SU-DHL-6 (cell line): ENCODE measurements around the gene IQCN.

Source experiments
- H2AFZ ChIP-seq: fragments of 200-600 bp; sonication (generic); 2 replicates; pipeline ENCODE4 v1.6.1; 2014; ENCODE audit warnings: low read depth, mild to moderate bottlenecking, moderate library complexity, mixed read lengths, antibody characterized with exemption, low read length; ENCODE audit not compliant: severe bottlenecking
- H3F3A ChIP-seq: fragments of 200-600 bp; shearing (Covaris generic); 2 replicates; pipeline ENCODE4 v1.6.0; 2016; ENCODE audit warnings: antibody characterized with exemption, mild to moderate bottlenecking; ENCODE audit not compliant: insufficient read depth
- H3K27ac ChIP-seq: fragments of 200-600 bp; sonication (generic); 2 replicates; pipeline ENCODE4 v1.5.1; 2016; ENCODE audit warnings: low read depth, mild to moderate bottlenecking, low read length, moderate library complexity, mixed read lengths
- H3K27me3 ChIP-seq: fragments of 200-600 bp; sonication (generic), shearing (Covaris generic); 2 replicates; pipeline ENCODE4 v1.6.0; 2014; ENCODE audit warnings: mild to moderate bottlenecking, low read length
- H3K36me3 ChIP-seq: fragments of 200-600 bp; sonication (generic); 2 replicates; pipeline ENCODE4 v1.6.1; 2014; ENCODE audit warnings: mild to moderate bottlenecking, low read length, mixed read lengths
- H3K4me2 ChIP-seq: fragments of 300-600, 200-600 bp; shearing (Covaris generic), sonication (generic); 2 replicates; pipeline ENCODE4 v1.6.0; 2014; ENCODE audit warnings: low read length, low read depth, mild to moderate bottlenecking; ENCODE audit not compliant: poor library complexity, severe bottlenecking
- H3K4me3 ChIP-seq: fragments of 200-600 bp; sonication (generic); 2 replicates; pipeline ENCODE4 v1.5.1; 2014; ENCODE audit warnings: antibody characterized with exemption, low read length, mild to moderate bottlenecking, mixed read lengths; ENCODE audit not compliant: insufficient read depth, poor library complexity, severe bottlenecking
- H3K79me2 ChIP-seq: fragments of 200-600 bp; sonication (generic); 2 replicates; pipeline ENCODE4 v1.6.1; 2014; ENCODE audit warnings: mild to moderate bottlenecking, low read length, moderate library complexity; ENCODE audit not compliant: insufficient read depth
- H3K9ac ChIP-seq: fragments of 200-600 bp; sonication (generic); 2 replicates; pipeline ENCODE4 v1.7.0; 2014; ENCODE audit warnings: mild to moderate bottlenecking, low read length
- H3K9me2 ChIP-seq: fragments of 200-600 bp; sonication (generic); replicated peaks from 2 replicates; pipeline ENCODE4 v1.6.1; 2014; ENCODE audit warnings: low read length; ENCODE audit not compliant: insufficient read depth
- H3K9me3 ChIP-seq: fragments of 200-600 bp; sonication (generic); 2 replicates; pipeline ENCODE4 v1.6.1; 2014; ENCODE audit warnings: low read length, mixed read lengths; ENCODE audit not compliant: insufficient read depth
- H4K20me1 ChIP-seq: fragments of 200-600 bp; sonication (generic); 2 replicates; pipeline ENCODE4 v1.6.1; 2014; ENCODE audit warnings: low read depth, mild to moderate bottlenecking, antibody characterized with exemption, low read length, moderate library complexity, mixed read lengths
- CTCF ChIP-seq: fragments of 200-600 bp; sonication (generic); IDR thresholded peaks from one replicate; pipeline ENCODE4 v1.5.1; 2017; ENCODE audit warnings: antibody characterized with exemption, mild to moderate bottlenecking, low read length, moderate library complexity; ENCODE audit not compliant: insufficient read depth, poor library complexity, severe bottlenecking
- EZH2phosphoT487 ChIP-seq: fragments of 200-600 bp; sonication (generic), shearing (Covaris generic); conservative IDR thresholded peaks from 2 replicates; pipeline ENCODE4 v1.6.1; 2018; ENCODE audit warnings: mild to moderate bottlenecking, antibody characterized with exemption, low read length, moderate library complexity, mixed read lengths

IQCN gene

GRCh38 chr19:18261474-18261873 is 12.8 kb downstream of the IQCN start:
- Histone ChIP-seq H2AFZ (no peak overlapping the region), H3K27me3 (no peaks in the 10 kb centered on the region), H3K9ac (no peak overlapping the region)

GRCh38 chr19:18259893-18260292 is 14.4 kb downstream of the IQCN start:
- no peak overlapping the region for H2AFZ ChIP-seq
- H3K9me2 ChIP-seq: no peaks in the 10 kb centered on the region
- H3K79me2 ChIP-seq: no peaks in the 10 kb centered on the region
- TF ChIP-seq EZH2phosphoT487: no peak
- TF ChIP-seq CTCF: no peak
- H3K27me3 ChIP-seq: no peaks in the 10 kb centered on the region
- peaks cover 6% of the 10 kb centered on the region; the same call in 1 of the 2 replicates for H3K9me3 ChIP-seq
- no peak overlapping the region for H3K9ac ChIP-seq
- H3K4me3 ChIP-seq: no peak overlapping the region
- H3K4me2 ChIP-seq: no peak overlapping the region
- H4K20me1 ChIP-seq: no peaks in the 10 kb centered on the region
- H3K36me3 ChIP-seq: no peaks in the 10 kb centered on the region
- peaks cover 4% of the 10 kb centered on the region; the same call in 1 of the 2 replicates for H3F3A ChIP-seq
- no peak overlapping the region for H3K27ac ChIP-seq

More at GRCh38 chr19:18261474-18261873, 12.8 kb downstream of the IQCN start:
- no peak overlapping the region for H3K4me3 ChIP-seq
- no peaks in the 10 kb centered on the region for H3K79me2 ChIP-seq
- no peak overlapping the region for H3K4me2 ChIP-seq
- no peaks in the 10 kb centered on the region for H4K20me1 ChIP-seq
- H3F3A ChIP-seq: no peaks in the 10 kb centered on the region
- H3K36me3 ChIP-seq: no peaks in the 10 kb centered on the region
- no peaks in the 10 kb centered on the region for H3K9me2 ChIP-seq
- TF ChIP-seq CTCF (no peak), EZH2phosphoT487 (no peak)
- no peaks in the 10 kb centered on the region for H3K9me3 ChIP-seq
- no peak overlapping the region for H3K27ac ChIP-seq

GRCh38 chr19:18257503-18258470 is 16.5 kb downstream of the IQCN start:
- Histone ChIP-seq H3K27me3 (no peaks in the 10 kb centered on the region), H3F3A (peaks cover 7% of the 10 kb centered on the region; the same call in 1 of the 2 replicates)

More at GRCh38 chr19:18257503-18258470, 16.5 kb downstream of the IQCN start:
- Histone ChIP-seq H3K4me2 (no peak overlapping the region), H2AFZ (no peak overlapping the region), H3K9ac (no peak overlapping the region), H3K79me2 (no peaks in the 10 kb centered on the region), H3K36me3 (no peaks in the 10 kb centered on the region), H3K4me3 (no peak overlapping the region), H3K9me2 (no peaks in the 10 kb centered on the region), H3K27ac (no peak overlapping the region), H3K9me3 (peaks cover 7% of the 10 kb centered on the region; the same call in 1 of the 2 replicates), H4K20me1 (no peaks in the 10 kb centered on the region)
- TF ChIP-seq CTCF (no peak), EZH2phosphoT487 (no peak)
